Left renal cortex interstitium (tissue), 4 donors: ENCODE measurements around the gene EYA2. TPM values are rescaled to one million over a fixed set of nuclear protein-coding genes. Genes with fewer than 3 reads are reported as not detected.
A peak's percentile ranks its signal among the peaks of the same experiment; 100 is the strongest.

Experiments
- DNase-seq, 4 donors: peaks; one replicate each; pipeline ENCODE4 v3.0.0-alpha.2; 2013; ENCODE audit warnings: low read depth in 4 of 4, low spot score in 2 of 4, missing footprints in 1 of 4
- polyA plus RNA-seq, 4 donors: library from polyadenylated mRNA; unstranded; fragments of 120-200 nt; gene quantifications; one replicate each; pipeline ENCODE4 v1.2.1, GENCODE V29; 2013; ENCODE audit not compliant: insufficient read length in 4 of 4

The EYA2 gene
- polyA plus RNA-seq, 4 donors = 0.49 to 1.8 (median 0.69) TPM

DNA sequence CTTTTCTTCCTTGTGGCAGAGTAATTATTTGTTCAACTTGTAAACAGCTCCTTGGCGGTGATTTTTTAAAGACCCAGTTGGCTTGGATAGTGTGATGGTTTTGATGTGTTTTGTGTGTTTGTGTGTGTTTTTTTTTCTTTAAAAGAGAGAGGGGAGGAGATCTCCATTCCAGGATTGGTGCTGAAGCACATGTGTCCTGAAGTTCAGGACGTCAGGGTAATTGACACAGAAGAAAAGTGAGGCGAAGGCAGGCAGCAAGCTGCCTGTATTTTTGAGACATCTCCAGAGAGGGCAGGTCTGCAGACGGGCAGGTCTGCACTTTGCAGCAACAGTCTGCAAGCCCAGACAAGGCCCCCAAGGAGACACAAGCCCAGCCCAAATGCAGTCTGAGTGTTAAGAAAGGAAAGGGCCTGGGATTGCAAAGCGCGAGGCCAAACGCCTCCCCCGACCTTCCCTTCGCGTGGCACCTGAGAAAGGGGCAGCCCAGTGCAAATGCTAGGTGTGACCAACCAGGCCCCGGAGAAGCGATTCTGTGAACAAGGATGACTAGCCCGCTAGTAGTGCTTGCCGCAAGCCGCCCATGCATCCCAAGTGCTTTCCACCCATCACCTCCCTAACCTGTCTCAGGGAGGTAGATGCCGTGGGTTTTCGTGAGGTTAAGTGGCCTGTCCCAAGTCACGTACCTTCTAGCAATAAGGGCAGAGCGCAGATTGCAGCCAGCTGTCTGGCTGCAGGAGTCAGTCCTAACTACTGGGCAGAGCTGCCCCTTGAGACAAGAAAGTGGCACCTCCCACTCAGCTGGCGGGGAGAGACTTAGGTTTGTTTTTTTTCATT lies 231.3 kb downstream of the EYA2 start:
- no peak for DNase-seq

DNA sequence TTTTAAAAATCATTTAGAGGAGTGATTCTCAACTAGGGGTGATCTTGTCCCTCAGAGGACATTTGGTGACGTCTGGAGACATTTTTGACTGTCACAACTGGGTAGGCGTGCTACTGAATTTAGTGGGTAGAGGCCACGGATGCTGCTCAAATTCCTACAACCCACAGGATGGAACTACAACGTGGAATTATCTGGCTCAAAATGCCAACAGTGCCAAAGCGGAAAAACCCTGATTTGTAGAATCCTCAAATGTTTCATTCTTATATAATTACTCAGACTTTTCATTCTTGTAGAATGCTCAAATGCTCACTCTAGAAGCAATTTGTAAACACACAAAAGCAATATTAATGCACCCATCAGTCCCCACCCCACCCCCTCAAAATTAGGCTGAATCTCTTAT lies 232.1 kb downstream of the EYA2 start:
- DNase-seq = no peak

DNA sequence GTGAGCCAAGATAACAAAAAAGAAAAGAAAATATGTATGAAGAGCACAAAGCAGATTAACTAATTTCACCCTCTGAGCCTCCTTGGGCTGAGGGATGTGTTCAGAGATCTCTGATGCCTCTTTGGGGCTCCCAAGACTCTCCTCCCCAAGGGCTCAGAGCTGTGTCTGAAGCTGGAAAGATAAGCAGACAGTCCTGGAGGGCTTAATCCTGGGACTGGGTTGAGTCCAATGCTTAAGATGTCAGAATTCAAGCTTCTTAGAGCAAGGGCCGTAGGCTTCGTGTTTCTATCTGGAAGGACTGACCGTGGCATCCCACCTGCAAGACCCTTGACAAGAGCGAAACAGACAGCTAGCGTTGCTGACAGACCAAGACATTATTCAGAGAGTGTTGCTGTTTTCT lies 232.9 kb downstream of the EYA2 start:
- DNase-seq = no peak

DNA sequence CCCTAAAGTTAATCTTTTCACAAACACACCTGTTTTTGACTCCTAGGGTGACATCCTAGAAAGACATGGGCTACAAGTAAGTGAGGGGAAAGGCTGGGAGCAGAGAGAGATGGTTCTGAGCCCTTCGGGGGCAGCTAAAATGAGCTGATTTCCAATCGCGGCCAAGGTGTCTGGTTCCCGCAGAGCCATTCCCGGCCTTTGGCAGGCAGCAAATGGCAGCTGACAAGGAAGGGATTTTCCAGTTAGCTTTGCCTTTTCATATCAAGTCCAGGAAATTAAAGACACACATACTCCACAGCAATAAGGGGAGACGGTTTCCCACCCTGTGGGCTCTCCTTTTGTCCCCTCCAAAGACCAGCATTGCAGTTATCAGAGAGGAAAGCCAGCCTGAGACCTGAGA lies 233.4 kb downstream of the EYA2 start:
- DNase-seq = no peak

DNA sequence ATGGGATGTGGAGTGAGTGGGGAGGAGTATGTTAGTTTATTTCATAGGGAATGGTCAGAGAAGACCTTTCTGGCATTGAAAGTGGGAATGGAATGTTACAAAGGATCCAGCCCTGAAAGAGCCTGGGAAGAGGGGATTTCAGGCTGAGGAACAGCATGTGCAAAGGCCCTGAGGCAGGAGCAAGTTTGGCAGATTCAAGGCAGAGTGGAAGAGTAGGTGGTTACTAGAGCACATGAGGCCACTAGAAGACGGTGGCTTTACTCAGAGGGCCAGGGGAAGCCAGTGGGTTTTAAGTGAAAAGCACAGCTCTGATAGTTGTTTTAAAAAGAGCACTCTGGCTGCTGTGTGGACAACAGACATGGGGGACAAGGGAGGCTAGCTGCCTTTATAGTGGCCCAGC lies 234.7 kb downstream of the EYA2 start:
- DNase-seq = no peak

DNA sequence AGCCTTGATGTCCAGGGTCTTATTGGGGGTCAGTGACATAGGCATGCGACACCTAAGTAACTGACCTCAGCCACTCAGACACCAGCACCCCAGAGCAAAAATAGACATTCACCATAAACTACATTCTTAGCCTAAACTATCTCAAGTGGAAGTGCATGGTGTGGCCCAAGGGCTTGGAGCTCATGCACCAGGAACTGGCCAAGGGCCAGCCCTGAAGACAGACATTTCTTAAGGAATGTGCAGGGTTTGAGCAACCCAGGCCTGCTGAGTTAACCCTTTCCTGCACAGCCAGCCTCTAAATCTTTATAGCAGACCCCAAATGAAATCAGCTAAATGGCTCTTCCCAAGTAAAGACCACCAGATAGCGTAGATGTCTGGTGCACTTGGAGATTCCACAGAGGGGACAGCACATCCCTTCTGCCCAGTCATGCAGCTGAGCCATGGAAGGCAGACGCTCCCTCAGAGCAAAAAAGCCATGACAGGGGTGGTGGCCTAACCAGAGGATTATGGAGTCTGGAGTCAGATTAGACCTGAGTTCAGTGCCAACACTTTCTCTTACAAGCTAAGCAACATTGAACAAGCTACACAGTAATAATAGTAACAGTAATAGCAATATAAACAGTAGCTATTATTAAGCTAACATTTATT lies 239.3 kb downstream of the EYA2 start:
- DNase-seq = no peak

DNA sequence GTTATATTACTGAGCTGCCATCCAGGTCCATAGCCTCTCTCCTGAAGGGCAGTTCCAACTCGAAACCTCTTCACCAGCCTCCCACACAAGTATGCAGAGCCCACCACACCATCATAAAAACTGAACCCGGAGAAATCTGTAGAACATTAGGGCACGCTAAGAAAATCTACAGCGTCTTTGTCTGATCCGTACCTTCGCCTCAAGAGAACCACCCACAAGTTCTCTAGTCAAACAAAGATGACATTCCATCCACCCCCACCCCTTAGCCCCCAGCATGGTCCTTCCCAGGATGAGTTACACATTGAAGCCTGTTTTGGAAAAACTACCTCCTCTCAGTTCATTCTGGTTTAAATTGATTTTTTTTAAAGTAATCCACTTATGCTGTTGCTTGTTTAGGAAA lies 242.1 kb downstream of the EYA2 start:
- DNase-seq = no peak

DNA sequence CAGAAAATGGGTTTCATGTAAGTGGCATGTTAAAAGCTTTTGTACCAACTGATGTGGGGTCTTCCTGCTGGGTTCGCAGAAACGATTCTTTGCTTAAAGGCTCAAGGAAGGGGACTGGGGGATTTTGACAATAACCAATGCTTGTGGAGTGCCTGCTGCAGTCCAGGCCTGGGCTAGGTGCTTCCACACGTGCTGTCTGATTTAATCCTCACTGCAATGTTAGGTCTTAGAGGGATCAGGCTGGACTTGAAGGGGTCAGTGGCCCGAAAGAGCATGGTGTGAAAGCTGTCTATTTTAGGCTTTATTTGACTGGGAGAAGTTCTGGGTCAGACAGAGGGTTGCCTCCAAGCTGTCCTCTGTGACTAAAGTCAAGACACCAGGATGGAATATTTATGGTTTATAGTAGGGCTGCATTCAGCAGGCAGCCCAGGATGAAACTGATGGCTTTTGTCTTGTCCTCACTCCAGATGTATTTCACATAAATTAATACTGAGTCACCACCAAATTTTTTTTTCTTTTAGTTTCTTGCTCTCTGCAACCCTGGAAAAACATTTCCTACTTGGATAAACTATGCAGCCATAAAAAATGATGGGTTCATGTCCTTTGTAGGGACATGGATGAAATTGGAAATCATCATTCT lies 242.7 kb downstream of the EYA2 start:
- no peak for DNase-seq

DNA sequence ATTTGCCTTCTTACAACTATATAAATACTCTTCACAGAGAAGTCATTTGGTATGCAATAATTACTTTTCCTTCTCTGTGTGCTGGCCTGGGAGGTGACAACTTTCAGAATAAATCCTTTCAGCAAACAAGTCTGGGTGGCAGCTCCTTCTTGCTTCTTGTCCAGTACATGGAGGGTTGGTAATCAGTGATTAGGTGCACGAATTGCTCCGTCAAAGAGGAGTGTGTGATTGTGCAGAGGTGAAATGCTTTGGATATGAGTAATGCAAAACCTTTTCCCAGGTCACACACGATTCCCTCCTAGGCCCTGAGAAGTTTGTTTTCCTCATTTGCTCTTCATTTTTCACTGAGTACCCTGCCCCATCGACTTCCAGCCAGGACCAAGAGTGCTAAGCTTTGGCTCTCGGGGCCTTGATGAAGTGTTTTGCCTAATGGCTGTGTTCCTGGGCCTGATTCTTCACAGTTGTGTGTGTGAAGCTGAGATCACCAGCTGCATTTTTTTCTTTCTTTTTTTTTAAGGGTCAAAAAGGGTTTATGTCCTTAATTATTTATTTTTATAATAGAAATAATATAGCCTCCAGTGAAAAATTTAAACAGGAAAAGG lies 245.4 kb downstream of the EYA2 start:
- no peak for DNase-seq

DNA sequence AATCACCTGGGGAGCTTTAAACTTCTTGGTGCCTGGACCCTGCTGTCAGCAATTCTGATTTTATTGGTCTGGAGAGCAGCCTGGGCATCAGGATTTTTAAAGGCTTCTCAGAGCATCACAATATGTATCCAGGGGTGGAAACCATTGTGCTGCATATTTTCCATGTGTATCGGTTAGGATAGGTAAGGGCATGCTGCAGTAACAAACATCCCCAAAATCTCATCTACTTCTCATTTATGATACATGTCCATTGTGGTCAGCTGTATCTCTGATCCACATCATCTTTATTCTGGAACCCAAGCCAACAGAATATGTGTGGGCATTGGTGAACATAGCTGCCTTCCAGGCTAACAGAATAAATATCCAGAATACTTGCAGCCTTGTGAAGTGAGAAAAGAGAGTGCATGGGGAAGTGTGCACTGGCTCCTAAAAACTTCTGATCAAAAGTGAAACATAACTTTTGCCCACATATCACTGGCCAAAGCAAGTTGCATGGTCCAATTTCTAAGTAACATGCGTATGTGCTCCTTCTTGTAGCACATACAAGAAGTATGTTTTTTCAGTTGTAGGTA lies 246.8 kb downstream of the EYA2 start:
- DNase-seq = no peak

DNA sequence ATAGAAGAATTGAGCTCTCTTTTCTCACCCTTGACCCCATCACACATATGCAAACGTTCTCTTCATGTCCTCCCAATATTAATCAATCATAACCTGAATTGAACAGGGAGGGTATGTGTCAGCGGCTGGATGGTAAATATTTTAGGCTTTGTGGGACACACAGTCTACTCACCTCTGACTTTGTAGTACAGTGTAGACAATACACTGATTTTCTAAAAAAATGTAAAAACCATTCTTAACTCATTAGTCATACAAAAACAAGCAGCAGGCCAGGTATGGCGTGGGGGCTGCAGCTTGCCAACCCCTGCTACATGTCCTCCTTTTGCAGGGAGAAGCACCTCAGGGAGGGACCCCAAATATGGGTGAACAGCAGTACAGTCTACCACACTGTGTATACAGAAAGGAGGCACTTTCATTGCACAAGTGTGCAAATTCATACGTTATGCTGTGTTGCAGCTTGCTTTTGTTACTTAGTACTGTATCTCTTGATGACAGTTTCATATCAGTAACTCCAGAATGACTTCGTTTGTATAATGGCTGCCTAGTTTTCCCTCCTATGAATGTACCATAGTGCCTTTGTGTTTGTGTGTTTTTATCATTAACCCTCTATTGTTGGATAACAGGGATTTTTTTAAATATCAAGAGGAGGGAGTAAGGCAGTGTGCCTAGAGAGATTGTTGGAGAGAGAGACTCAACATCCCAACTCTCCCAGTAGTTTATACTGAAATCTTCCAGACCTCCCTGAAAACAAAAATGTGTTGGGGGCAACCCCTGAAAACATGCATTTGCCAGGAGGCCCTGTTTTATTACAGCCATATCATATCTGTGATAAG lies 247.5 kb downstream of the EYA2 start:
- no peak for DNase-seq

DNA sequence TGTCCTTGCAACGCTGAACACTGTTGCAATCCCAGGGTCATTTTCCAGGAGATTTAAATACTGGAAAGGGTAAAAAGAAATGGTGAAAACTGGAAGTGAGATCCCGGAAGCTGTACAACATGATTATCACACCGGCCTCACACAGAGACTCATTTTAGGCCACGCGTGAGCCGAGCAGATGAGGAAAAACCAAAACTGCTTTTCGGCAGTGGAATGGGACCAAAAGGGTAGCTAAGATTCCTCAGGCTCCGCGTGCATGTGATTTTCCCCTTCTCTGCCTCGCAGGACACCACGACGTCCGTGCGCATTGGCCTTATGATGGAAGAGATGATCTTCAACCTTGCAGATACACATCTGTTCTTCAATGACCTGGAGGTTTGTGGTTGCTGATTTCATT lies 248.1 kb downstream of the EYA2 start:
- no peak for DNase-seq

DNA sequence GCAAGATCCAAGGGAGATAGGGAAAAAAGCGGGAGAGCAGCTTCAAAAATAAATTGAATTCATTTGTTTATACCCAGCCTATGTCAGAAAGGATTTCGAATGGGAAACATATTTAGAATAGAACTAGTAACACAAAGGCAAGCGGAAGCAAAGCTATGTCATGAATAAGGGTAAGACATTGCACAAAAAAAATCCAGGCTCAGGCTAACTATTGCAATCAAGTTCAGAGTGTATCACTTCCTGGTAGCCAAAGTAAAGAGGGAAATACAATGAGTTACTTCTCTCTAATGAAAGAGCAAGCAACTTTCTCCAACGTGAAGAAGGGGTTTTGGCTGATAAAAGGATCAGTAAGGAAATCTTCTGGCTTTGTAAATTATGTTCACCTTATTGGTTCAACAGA lies 249.0 kb downstream of the EYA2 start:
- DNase-seq = no peak

DNA sequence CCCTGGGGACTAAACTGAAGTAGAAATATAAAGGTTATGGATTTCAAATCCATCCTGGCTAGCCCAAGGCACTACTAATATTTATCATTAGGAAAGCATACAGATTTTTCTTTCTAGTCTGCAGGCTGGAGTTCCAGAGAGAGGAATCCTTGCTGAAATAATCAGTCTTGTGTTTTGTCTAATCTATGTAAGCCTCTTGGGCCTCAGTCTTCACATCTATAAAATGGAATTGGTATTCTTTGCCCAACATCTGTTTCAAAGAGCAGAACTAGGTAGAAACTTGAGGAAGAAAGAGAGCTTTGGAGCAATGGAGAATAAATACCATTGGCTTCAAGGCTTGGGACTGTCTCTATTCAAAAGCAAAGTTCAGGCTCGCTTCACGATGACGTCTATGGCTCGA lies 249.8 kb downstream of the EYA2 start:
- DNase-seq = no peak

DNA sequence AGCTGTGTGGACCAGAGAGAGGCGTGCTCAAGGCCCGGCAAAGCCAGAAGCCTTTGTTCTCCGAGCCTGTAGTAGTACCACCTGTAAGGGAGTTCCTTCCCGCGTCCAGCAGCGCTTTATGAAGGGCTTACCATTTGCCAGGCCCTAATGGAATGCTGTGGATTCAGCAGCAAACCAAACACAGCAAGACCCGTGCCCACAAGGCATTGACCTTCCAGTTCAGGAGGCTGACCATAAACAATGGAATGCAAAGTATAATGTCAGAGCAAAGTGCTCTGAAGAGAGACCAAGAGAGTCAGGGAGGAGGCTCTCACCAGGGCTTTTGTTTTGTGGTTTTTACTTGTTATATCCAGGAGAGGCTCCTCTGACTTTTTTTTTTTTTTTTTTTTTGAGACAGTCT lies 252.0 kb downstream of the EYA2 start:
- no peak for DNase-seq

DNA sequence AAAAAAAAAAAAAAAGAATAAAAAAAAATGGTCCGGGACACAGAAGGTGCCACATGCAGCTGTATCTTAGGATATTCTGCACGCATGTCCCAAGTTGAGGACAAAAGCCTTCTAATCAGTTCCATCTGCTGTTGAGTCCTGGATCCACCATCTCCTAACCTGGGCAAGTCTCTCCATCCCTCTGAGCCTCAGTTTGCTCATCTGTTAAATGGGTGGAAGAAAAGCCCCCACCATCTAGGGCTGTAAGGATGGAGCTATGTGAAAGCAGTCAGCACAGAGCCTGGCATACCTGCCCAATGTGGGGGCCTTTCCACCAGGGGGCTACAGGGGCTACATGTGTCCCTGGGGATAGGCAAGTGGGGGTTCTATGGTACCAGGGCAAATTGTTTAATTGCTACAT lies 253.4 kb downstream of the EYA2 start:
- DNase-seq = no peak

DNA sequence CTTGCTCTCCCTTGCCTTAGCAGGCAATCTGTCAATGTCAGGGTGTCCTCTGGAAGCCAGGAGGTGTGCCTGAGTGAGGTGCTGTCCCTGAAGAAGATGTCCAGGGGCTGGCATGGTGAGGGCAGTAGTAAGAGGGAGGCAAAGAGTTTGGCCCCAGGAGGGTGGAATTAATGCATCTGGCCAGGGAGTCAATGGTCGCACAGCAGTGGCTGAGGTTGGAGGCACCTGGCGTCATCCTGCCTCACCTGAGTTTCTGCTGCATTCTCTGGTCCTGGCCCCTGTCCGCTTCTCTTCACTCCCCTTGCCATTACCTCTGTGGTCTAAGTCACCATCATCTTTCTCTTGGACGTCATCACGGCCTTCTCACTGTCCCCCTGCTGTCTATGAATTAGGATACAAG lies 255.3 kb downstream of the EYA2 start:
- DNase-seq = no peak

DNA sequence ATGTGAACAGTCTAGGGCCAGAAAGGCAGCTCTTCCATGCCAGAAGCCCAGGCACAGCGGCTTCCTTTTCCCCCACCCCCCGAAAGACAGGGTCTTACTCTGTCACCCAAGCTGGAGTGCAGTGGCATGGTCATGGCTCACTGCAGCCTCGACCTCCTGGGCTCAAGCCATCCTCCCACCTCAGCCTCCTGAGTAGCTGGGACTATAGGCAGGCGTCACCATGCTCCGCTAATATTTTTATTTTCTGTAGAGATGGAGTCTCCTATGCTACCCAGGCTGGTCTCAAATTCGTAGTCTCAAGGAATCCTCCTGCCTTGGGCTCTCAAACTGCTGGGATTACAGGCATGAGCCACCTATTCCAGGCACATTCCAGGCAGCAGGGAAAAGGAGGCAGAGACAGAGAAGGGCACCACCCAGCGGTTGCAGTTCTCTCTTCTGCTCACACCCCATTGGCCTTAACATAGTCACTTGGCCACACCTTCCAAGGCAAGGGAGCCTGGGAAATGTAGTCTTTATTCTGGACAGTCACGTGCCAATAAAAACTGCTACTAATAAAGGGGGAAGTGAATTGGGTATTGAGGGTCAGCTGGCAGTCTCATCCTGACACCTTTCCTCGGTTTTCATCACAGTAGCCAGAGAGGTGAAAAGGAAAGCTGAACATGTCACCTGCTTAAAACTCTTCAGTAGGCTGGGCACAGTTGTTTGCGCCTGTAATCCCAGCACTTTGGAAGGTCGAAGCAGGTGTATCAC lies 255.9 kb downstream of the EYA2 start:
- peak in 2 of 4 donors; percentile 39 to 75 for DNase-seq

DNA sequence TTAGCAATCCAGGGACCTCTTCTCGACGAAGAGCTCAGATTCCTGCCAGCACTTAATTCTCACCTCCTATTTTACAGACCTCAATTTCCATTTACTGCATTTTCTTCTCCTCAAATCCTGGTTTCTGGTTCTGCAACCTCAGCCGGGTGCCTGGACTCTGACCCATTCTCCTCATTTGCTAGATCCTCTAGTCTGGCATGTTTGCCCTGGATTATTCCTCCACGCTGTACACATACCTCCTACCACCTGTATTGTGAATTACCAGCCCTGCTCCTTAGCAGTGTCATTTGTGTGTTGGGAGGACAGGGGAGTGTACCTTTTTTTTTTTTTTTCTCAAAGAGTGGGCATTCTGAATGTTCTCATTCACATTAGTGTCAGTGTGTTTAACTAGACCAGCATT lies 257.4 kb downstream of the EYA2 start:
- DNase-seq = no peak

DNA sequence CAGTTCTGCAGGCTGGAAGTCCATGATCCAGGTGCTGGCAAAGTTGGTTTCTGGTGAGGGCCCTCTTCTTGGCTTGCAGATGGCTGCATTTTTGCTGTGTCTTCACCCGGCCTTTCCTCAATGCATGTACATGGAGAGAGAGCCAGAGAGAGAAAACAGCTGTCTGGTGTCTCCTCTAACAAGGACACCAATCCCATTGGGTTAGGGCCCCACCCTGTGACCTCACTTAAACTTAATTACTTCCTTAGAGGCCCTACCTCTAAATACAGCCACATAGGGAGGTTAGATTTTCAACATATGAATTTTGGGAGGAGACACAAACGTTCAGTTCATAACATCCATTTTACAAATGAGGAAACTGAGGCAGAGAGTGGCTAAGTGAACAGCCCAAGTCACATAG lies 259.4 kb downstream of the EYA2 start:
- DNase-seq = no peak
